Spleen (tissue), 11 donors: Measurements from ENCODE around the gene DUSP2. TPM values are rescaled to one million over a fixed set of nuclear protein-coding genes. Genes with fewer than 3 reads are reported as not detected.

Source experiments
- DNase-seq: peaks from one replicate; pipeline ENCODE4 v3.0.0-alpha.2; 2020
- H3K27ac ChIP-seq, 8 donors: fragments of 200-600 bp; sonication (generic) in 7 of 8; 1 replicate in 4 of 8; 2 replicates in 4 of 8; pipeline versions ENCODE4 v1.5.0 to v1.8.0; 2016 to 2021; ENCODE audit warnings: inconsistent platforms in 4 of 8, mild to moderate bottlenecking in 4 of 8, moderate library complexity in 1 of 8
- H3K27me3 ChIP-seq, 7 donors: fragments of 200-600 bp; sonication (generic) in 6 of 7; replicated peaks in 1 of 7; 1 replicate in 4 of 7; 2 replicates in 3 of 7; pipeline versions ENCODE4 v1.5.0 to v1.8.0; 2016 to 2021; ENCODE audit warnings: inconsistent platforms in 3 of 7, mild to moderate bottlenecking in 1 of 7
- H3K36me3 ChIP-seq, 6 donors: fragments of 200-600 bp; sonication (generic) in 5 of 6; 1 replicate in 4 of 6; 2 replicates in 2 of 6; pipeline versions ENCODE4 v1.5.0 to v1.8.0; 2016 to 2021; ENCODE audit warnings: inconsistent platforms in 2 of 6
- H3K4me1 ChIP-seq, 6 donors: fragments of 200-600 bp; sonication (generic) in 5 of 6; 1 replicate in 3 of 6; 2 replicates in 3 of 6; pipeline versions ENCODE4 v1.5.0 to v1.8.0; 2016 to 2021; ENCODE audit warnings: inconsistent platforms in 3 of 6
- H3K4me3 ChIP-seq, 8 donors: fragments of 200-600 bp; sonication (generic) in 7 of 8; 1 replicate in 4 of 8; 2 replicates in 4 of 8; pipeline versions ENCODE4 v1.5.0 to v1.8.0; 2016 to 2021; ENCODE audit warnings: inconsistent platforms in 4 of 8, mild to moderate bottlenecking in 4 of 8, moderate library complexity in 2 of 8
- H3K9me3 ChIP-seq, 8 donors: fragments of 200-600 bp; sonication (generic) in 7 of 8; 1 replicate in 4 of 8; 2 replicates in 4 of 8; pipeline versions ENCODE4 v1.5.0 to v1.8.0; 2016 to 2021; ENCODE audit warnings: inconsistent platforms in 4 of 8
- POLR2A ChIP-seq, 3 donors: fragments of 450-650 bp; IDR thresholded peaks; one replicate each; pipeline ENCODE4 v1.5.1; 2017; ENCODE audit warnings: antibody characterized with exemption in 3 of 3, mild to moderate bottlenecking in 1 of 3
- POLR2AphosphoS5 ChIP-seq, 3 donors: sonication (generic); formaldehyde crosslinking; IDR thresholded peaks; one replicate each; pipeline ENCODE4 v1.5.1; 2017; ENCODE audit warnings: antibody characterized with exemption in 3 of 3
- WGBS, 5 donors: extraction: QIAGEN DNeasy Blood & Tissue Kit in 3 of 5; methylation state at CpG; one replicate each; pipeline versions ENCODE4 v1.1.5 to v1.1.7; 2013 to 2018; 5-methylcytosine and 5-hydroxymethylcytosine counted together
- intact Hi-C: fragments of 100-400 bp; cut with DNase I; formaldehyde crosslinking; loops from one replicate; pipeline ENCODE4 v1.15.0; 2023; ENCODE audit warnings: low total_unique reads
- polyA plus RNA-seq, 3 donors: library from polyadenylated mRNA; stranded (reverse); fragments of 200-250 nt; gene quantifications; one replicate each; pipeline ENCODE4 v1.2.1, GENCODE V29; 2013
- total RNA-seq, 7 donors: library from RNA; depleted of rRNA in 3 of 7; stranded (reverse); fragments of >200 nt in 3 of 7; fragmentation: NEBNext Ultra II Directional in 4 of 7; extraction: Animal tissue kit (Norgen Biotek cat#: 25700) in 4 of 7; gene quantifications; one replicate each; pipeline versions ENCODE4 v1.1.0 to v1.2.1, GENCODE V29; 2016 to 2021
- TF ChIP-seq, protein P1 (sequence below), 11 experiments: fragments of 200-600 bp in 7 of 11; fragments of 450-650 bp in 4 of 11; sonication (generic) in 4 of 11; IDR thresholded peaks in 8 of 11; conservative IDR thresholded peaks in 3 of 11; 1 replicate in 7 of 11; 2 replicates in 4 of 11; pipeline versions ENCODE4 v1.4.0 to v1.8.0; 2016 to 2021; ENCODE audit warnings: antibody characterized with exemption in 11 of 11, inconsistent platforms in 4 of 11, mild to moderate bottlenecking in 1 of 11
- donor health status: healthy with polysubstance abuse.
- donor health status: DM: no; HTN: no; CAD: no; lungs with moderate emphysema.
- donor health status: DM: no; HTN: no; CAD: no.
- donor health status: Bipolar disorder and iron deficiency.
- donor health status: healthy.
- donor health status: DM: no; HTN: no; CAD: no.
- donor health status: DM: yes; HTN: yes; CAD: no.

DUSP2 gene
- total and polyA plus RNA-seq, 10 donors = 24.2 to 88.0 (median 46.3) TPM

DNA sequence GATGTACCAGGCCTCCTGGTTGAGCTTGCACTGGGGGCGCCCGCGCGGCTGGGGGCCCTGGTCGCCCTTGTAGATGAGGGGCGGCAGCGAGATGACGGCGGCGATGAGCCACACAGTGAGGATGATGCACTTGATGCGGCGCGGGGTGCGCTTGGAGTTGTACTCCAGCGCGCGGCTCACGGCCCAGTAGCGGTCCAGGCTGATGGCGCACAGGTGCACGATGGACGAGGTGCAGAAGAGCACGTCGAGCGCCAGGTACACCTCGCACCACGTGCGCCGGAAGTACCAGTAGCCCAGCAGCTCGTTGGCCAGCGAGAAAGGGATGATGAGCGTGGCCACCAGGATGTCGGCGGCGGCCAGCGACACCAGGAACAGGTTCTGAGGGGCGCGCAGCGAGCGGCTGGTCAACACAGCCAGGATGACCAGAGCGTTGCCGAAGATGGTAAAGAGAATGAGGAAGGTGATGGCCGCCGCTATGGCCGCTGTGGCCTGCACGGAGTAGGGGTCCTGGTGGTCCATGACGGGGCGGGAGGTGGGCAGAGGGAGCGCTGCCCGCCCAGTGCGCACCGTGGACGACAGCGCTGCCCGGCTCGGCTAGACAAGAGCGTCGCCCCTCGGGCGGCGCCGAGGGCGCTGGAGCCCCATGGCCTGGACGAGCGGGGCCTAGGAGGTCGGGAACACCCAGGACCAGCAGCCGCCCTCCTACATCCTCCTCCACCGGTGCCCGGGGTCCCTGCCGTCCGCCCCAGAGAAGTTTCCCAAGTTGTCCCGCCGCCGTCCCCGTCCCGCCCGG, 29.4 kb downstream of the DUSP2 start:
- intact Hi-C loops = no loop called here
- peaks cover 3 to 51% (median 25%) of the 10 kb centered on the region in 6 donors for H3K4me1 ChIP-seq
- WGBS, 5 donors = 43 to 85% (median 44%) methylated on average over 40 to 77 of the region's 77 CpGs
- H3K4me3 ChIP-seq = peak overlapping the region; percentile 57 to 83 (median 76)
- peaks cover 0 to 59% (median 22%) of the 10 kb centered on the region in 7 donors for H3K27me3 ChIP-seq
- TF ChIP-seq POLR2A (IDR thresholded peaks at IDR 0.05) = no peak
- no peak for TF ChIP-seq POLR2AphosphoS5 (IDR thresholded peaks at IDR 0.05)
- TF ChIP-seq, protein P1, sequence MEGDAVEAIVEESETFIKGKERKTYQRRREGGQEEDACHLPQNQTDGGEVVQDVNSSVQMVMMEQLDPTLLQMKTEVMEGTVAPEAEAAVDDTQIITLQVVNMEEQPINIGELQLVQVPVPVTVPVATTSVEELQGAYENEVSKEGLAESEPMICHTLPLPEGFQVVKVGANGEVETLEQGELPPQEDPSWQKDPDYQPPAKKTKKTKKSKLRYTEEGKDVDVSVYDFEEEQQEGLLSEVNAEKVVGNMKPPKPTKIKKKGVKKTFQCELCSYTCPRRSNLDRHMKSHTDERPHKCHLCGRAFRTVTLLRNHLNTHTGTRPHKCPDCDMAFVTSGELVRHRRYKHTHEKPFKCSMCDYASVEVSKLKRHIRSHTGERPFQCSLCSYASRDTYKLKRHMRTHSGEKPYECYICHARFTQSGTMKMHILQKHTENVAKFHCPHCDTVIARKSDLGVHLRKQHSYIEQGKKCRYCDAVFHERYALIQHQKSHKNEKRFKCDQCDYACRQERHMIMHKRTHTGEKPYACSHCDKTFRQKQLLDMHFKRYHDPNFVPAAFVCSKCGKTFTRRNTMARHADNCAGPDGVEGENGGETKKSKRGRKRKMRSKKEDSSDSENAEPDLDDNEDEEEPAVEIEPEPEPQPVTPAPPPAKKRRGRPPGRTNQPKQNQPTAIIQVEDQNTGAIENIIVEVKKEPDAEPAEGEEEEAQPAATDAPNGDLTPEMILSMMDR (IDR thresholded peaks at IDR 0.05 in 8 of 11, conservative IDR thresholded peaks at IDR 0.05 in 3 of 11) = no peak
- H3K9me3 ChIP-seq = no peaks in the 10 kb centered on the region
- peak overlapping the region in 4 of 8 donors; percentile 72 to 80 (median 78) for H3K27ac ChIP-seq
- no peaks in the 10 kb centered on the region for H3K36me3 ChIP-seq
- DNase-seq = no peak

DNA sequence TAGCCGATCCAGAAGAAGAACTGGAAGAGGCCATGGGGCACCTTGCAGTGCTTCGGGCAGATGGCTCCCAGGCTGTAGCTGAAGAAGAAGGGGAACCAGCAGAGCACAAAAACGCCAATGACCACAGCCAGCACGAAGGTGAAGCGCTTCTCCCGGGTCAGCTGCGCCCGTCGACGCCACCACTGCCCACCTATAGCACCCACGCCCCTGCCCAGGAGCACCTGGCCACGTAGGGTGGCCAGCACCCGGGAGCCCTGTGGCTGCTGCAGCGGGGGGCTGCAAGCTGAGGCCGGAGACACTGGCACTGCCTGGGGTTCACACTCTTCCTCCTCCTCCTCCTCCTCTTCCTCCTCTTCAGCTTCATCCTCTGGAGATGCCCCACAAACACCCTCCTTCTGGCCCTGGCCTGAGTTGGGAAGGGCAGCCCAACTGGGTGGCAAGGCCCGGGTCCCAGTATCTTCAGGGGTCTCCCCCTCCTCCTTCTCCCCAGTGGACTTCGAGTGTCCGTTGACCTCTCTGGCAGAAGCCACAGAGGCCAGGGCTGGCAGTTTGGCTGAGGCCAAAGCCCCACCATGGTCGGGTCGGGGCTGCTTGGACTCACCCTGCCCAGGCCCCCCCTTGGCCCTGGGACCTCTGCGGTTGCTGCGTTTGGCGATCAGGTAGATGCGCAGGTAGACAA, 30.2 kb downstream of the DUSP2 start:
- Histone ChIP-seq H3K4me3 (peak overlapping the region in 6 of 8 donors; percentile 72 to 83 (median 76)), H3K36me3 (no peaks in the 10 kb centered on the region), H3K27ac (no peak overlapping the region), H3K27me3 (peaks cover 0 to 51% (median 22%) of the 10 kb centered on the region in 7 donors), H3K4me1 (peaks cover 3 to 43% (median 25%) of the 10 kb centered on the region in 6 donors), H3K9me3 (no peaks in the 10 kb centered on the region)
- WGBS, 5 donors = 84 to 94% (median 86%) methylated on average over 22 to 24 of the region's 24 CpGs
- peak; percentile 71 for DNase-seq
- TF ChIP-seq POLR2AphosphoS5 (IDR thresholded peaks at IDR 0.05) (no peak), POLR2A (IDR thresholded peaks at IDR 0.05) (no peak)
- TF ChIP-seq, protein P1 (IDR thresholded peaks at IDR 0.05 in 8 of 11, conservative IDR thresholded peaks at IDR 0.05 in 3 of 11) = no peak
- intact Hi-C loops = no loop called here

DNA sequence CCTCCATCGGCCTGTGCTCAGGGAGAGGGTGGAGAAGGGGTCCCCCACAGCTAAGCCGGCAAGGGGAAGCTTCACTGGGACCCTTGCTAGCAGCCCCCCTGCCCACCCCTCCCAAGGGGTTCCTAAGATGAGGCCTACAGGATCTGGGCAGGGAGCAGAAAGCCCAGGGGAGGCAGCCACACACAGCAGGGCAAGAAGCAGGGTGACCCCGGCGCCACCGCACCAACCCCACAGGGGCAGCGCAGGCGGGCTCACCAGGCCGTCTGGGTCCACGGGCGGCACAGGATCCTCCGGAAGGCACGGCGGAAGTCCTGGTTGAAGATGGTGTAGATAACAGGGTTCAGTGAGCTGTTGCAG, 30.7 kb downstream of the DUSP2 start:
- H3K27me3 ChIP-seq = peaks cover 0 to 46% (median 22%) of the 10 kb centered on the region in 7 donors
- 71 to 89% (median 80%) methylated on average over 11 to 13 of the region's 13 CpGs for WGBS, 5 donors
- no peak overlapping the region for H3K27ac ChIP-seq
- H3K4me1 ChIP-seq = peaks cover 3 to 44% (median 25%) of the 10 kb centered on the region in 6 donors
- peak; percentile 71 for DNase-seq
- no peaks in the 10 kb centered on the region for H3K36me3 ChIP-seq
- H3K4me3 ChIP-seq = peak overlapping the region in 5 of 8 donors; percentile 10 to 83 (median 76)
- H3K9me3 ChIP-seq = no peaks in the 10 kb centered on the region
- intact Hi-C loops = no loop called here
- peak in 2 of 3 donors; percentile 15 to 35 for TF ChIP-seq POLR2AphosphoS5 (IDR thresholded peaks at IDR 0.05)
- TF ChIP-seq, protein P1 (IDR thresholded peaks at IDR 0.05 in 8 of 11, conservative IDR thresholded peaks at IDR 0.05 in 3 of 11) = no peak

DNA sequence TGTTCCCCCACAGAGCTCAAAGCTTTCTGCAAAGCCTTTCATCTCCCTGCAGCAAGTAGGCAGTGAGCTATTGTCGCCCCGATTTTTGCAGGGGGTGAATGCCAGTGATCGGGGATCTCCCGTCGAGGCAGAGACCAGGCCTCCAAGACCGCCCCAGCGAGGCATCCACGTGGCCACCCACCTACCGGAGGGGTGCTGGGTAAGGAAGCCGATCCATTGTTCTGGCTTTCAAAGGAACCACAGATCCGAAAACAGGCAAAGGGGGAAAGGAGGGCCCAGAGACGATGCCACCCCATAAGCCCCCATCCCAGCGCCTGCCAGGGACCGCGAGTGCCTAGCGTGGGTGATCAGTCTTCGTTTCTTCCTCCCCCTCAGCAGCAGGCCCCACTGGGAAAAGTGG, 31.3 kb downstream of the DUSP2 start:
- DNase-seq = peak; percentile 55
- Histone ChIP-seq H3K4me1 (peaks cover 3 to 50% (median 30%) of the 10 kb centered on the region in 6 donors), H3K27ac (no peak overlapping the region), H3K36me3 (no peaks in the 10 kb centered on the region), H3K9me3 (no peaks in the 10 kb centered on the region), H3K4me3 (peak overlapping the region in 1 of 8 donors; percentile 76), H3K27me3 (peaks cover 0 to 41% (median 22%) of the 10 kb centered on the region in 7 donors)
- 87 to 91% (median 90%) methylated on average over 17 of the region's 17 CpGs for WGBS, 5 donors
- intact Hi-C loops = no loop called here
- TF ChIP-seq, protein P1 (IDR thresholded peaks at IDR 0.05 in 8 of 11, conservative IDR thresholded peaks at IDR 0.05 in 3 of 11) = no peak
- TF ChIP-seq POLR2A (IDR thresholded peaks at IDR 0.05) = no peak
- no peak for TF ChIP-seq POLR2AphosphoS5 (IDR thresholded peaks at IDR 0.05)
